Spleen (tissue), 11 donors: Measurements from ENCODE around the gene GRM3. TPM values are rescaled to one million over a fixed set of nuclear protein-coding genes. Genes with fewer than 3 reads are reported as not detected.

ENCODE experiments used
- DNase-seq: peaks from one replicate; pipeline ENCODE4 v3.0.0-alpha.2; 2020
- H3K27ac ChIP-seq, 8 donors: fragments of 200-600 bp; sonication (generic) in 7 of 8; 1 replicate in 4 of 8; 2 replicates in 4 of 8; pipeline versions ENCODE4 v1.5.0 to v1.8.0; 2016 to 2021; ENCODE audit warnings: inconsistent platforms in 4 of 8, mild to moderate bottlenecking in 4 of 8, moderate library complexity in 1 of 8
- H3K27me3 ChIP-seq, 7 donors: fragments of 200-600 bp; sonication (generic) in 6 of 7; replicated peaks in 1 of 7; 1 replicate in 4 of 7; 2 replicates in 3 of 7; pipeline versions ENCODE4 v1.5.0 to v1.8.0; 2016 to 2021; ENCODE audit warnings: inconsistent platforms in 3 of 7, mild to moderate bottlenecking in 1 of 7
- H3K36me3 ChIP-seq, 6 donors: fragments of 200-600 bp; sonication (generic) in 5 of 6; 1 replicate in 4 of 6; 2 replicates in 2 of 6; pipeline versions ENCODE4 v1.5.0 to v1.8.0; 2016 to 2021; ENCODE audit warnings: inconsistent platforms in 2 of 6
- H3K4me1 ChIP-seq, 6 donors: fragments of 200-600 bp; sonication (generic) in 5 of 6; 1 replicate in 3 of 6; 2 replicates in 3 of 6; pipeline versions ENCODE4 v1.5.0 to v1.8.0; 2016 to 2021; ENCODE audit warnings: inconsistent platforms in 3 of 6
- H3K4me3 ChIP-seq, 8 donors: fragments of 200-600 bp; sonication (generic) in 7 of 8; 1 replicate in 4 of 8; 2 replicates in 4 of 8; pipeline versions ENCODE4 v1.5.0 to v1.8.0; 2016 to 2021; ENCODE audit warnings: inconsistent platforms in 4 of 8, mild to moderate bottlenecking in 4 of 8, moderate library complexity in 2 of 8
- H3K9me3 ChIP-seq, 8 donors: fragments of 200-600 bp; sonication (generic) in 7 of 8; 1 replicate in 4 of 8; 2 replicates in 4 of 8; pipeline versions ENCODE4 v1.5.0 to v1.8.0; 2016 to 2021; ENCODE audit warnings: inconsistent platforms in 4 of 8
- CTCF ChIP-seq, 11 experiments: fragments of 200-600 bp in 7 of 11; fragments of 450-650 bp in 4 of 11; sonication (generic) in 4 of 11; IDR thresholded peaks in 8 of 11; conservative IDR thresholded peaks in 3 of 11; 1 replicate in 7 of 11; 2 replicates in 4 of 11; pipeline versions ENCODE4 v1.4.0 to v1.8.0; 2016 to 2021; ENCODE audit warnings: antibody characterized with exemption in 11 of 11, inconsistent platforms in 4 of 11, mild to moderate bottlenecking in 1 of 11
- POLR2A ChIP-seq, 3 donors: fragments of 450-650 bp; IDR thresholded peaks; one replicate each; pipeline ENCODE4 v1.5.1; 2017; ENCODE audit warnings: antibody characterized with exemption in 3 of 3, mild to moderate bottlenecking in 1 of 3
- POLR2AphosphoS5 ChIP-seq, 3 donors: sonication (generic); formaldehyde crosslinking; IDR thresholded peaks; one replicate each; pipeline ENCODE4 v1.5.1; 2017; ENCODE audit warnings: antibody characterized with exemption in 3 of 3
- WGBS, 5 donors: extraction: QIAGEN DNeasy Blood & Tissue Kit in 3 of 5; methylation state at CpG; one replicate each; pipeline versions ENCODE4 v1.1.5 to v1.1.7; 2013 to 2018; 5-methylcytosine and 5-hydroxymethylcytosine counted together
- intact Hi-C: fragments of 100-400 bp; cut with DNase I; formaldehyde crosslinking; loops from one replicate; pipeline ENCODE4 v1.15.0; 2023; ENCODE audit warnings: low total_unique reads
- polyA plus RNA-seq, 3 donors: library from polyadenylated mRNA; stranded (reverse); fragments of 200-250 nt; gene quantifications; one replicate each; pipeline ENCODE4 v1.2.1, GENCODE V29; 2013
- total RNA-seq, 7 donors: library from RNA; depleted of rRNA in 3 of 7; stranded (reverse); fragments of >200 nt in 3 of 7; fragmentation: NEBNext Ultra II Directional in 4 of 7; extraction: Animal tissue kit (Norgen Biotek cat#: 25700) in 4 of 7; gene quantifications; one replicate each; pipeline versions ENCODE4 v1.1.0 to v1.2.1, GENCODE V29; 2016 to 2021
- donor health status: healthy with polysubstance abuse.
- donor health status: DM: no; HTN: no; CAD: no; lungs with moderate emphysema.
- donor health status: DM: no; HTN: no; CAD: no.
- donor health status: Bipolar disorder and iron deficiency.
- donor health status: healthy.
- donor health status: DM: no; HTN: no; CAD: no.
- donor health status: DM: yes; HTN: yes; CAD: no.

GRM3 gene
- total and polyA plus RNA-seq, 10 donors: 0.21 to 0.37 TPM; not detected in 8

GRCh38 chr7:86876146-86876545 is 232.4 kb downstream of the GRM3 start:
- no peaks in the 10 kb centered on the region for H3K4me1 ChIP-seq
- H3K27me3 ChIP-seq: no peaks in the 10 kb centered on the region
- no peak overlapping the region for H3K4me3 ChIP-seq
- no peak for DNase-seq
- no peak overlapping the region for H3K27ac ChIP-seq
- peaks cover 0 to 14% (median 10%) of the 10 kb centered on the region in 8 donors for H3K9me3 ChIP-seq
- TF ChIP-seq CTCF (IDR thresholded peaks at IDR 0.05 in 8 of 11, conservative IDR thresholded peaks at IDR 0.05 in 3 of 11): no peak
- no peak for TF ChIP-seq POLR2AphosphoS5 (IDR thresholded peaks at IDR 0.05)
- TF ChIP-seq POLR2A (IDR thresholded peaks at IDR 0.05): no peak
- intact Hi-C loops: no loop called here
- no peaks in the 10 kb centered on the region for H3K36me3 ChIP-seq

GRCh38 chr7:86884152-86884551 is 240.4 kb downstream of the GRM3 start:
- H3K27ac ChIP-seq: no peak overlapping the region
- no peak overlapping the region for H3K4me3 ChIP-seq
- H3K27me3 ChIP-seq: no peaks in the 10 kb centered on the region
- WGBS, 5 donors: 79 to 89% (median 86%) methylated on average over 2 of the region's 2 CpGs
- no peaks in the 10 kb centered on the region for H3K4me1 ChIP-seq
- no peak for DNase-seq
- no peaks in the 10 kb centered on the region for H3K36me3 ChIP-seq
- intact Hi-C loops: no loop called here
- no peak for TF ChIP-seq CTCF (IDR thresholded peaks at IDR 0.05 in 8 of 11, conservative IDR thresholded peaks at IDR 0.05 in 3 of 11)
- TF ChIP-seq POLR2AphosphoS5 (IDR thresholded peaks at IDR 0.05): no peak
- no peak for TF ChIP-seq POLR2A (IDR thresholded peaks at IDR 0.05)
- H3K9me3 ChIP-seq: no peaks in the 10 kb centered on the region

- intact Hi-C loops: no loop called here
- no peak for DNase-seq
- Histone ChIP-seq H3K9me3 (no peaks in the 10 kb centered on the region), H3K36me3 (peaks cover 0 to 14% (median 0%) of the 10 kb centered on the region in 6 donors), H3K27ac (no peak overlapping the region), H3K27me3 (no peaks in the 10 kb centered on the region), H3K4me3 (no peak overlapping the region), H3K4me1 (no peaks in the 10 kb centered on the region)
- TF ChIP-seq CTCF (IDR thresholded peaks at IDR 0.05 in 8 of 11, conservative IDR thresholded peaks at IDR 0.05 in 3 of 11) (no peak), POLR2A (IDR thresholded peaks at IDR 0.05) (no peak), POLR2AphosphoS5 (IDR thresholded peaks at IDR 0.05) (no peak)
- 74 to 82% (median 76%) methylated on average over 3 of the region's 3 CpGs for WGBS, 5 donors
Measured at GRCh38 chr7:86889501-86889900, 245.8 kb downstream of the GRM3 start.

GRCh38 chr7:86898171-86898570 is 254.5 kb downstream of the GRM3 start:
- no peaks in the 10 kb centered on the region for H3K4me1 ChIP-seq
- no peak overlapping the region for H3K27ac ChIP-seq
- intact Hi-C loops: no loop called here
- no peak for DNase-seq
- no peaks in the 10 kb centered on the region for H3K36me3 ChIP-seq
- 82 to 94% (median 88%) methylated on average over 2 of the region's 2 CpGs for WGBS, 5 donors
- H3K27me3 ChIP-seq: no peaks in the 10 kb centered on the region
- H3K9me3 ChIP-seq: no peaks in the 10 kb centered on the region
- TF ChIP-seq POLR2A (IDR thresholded peaks at IDR 0.05): no peak
- TF ChIP-seq POLR2AphosphoS5 (IDR thresholded peaks at IDR 0.05): no peak
- no peak for TF ChIP-seq CTCF (IDR thresholded peaks at IDR 0.05 in 8 of 11, conservative IDR thresholded peaks at IDR 0.05 in 3 of 11)
- H3K4me3 ChIP-seq: no peak overlapping the region
